ENCODE results near the gene VMAC. TPM values are rescaled to one million over a fixed set of nuclear protein-coding genes. Genes with fewer than 3 reads are reported as not detected.

VMAC gene
- total and polyA plus RNA-seq, 9 of the 15 experiments (the other 6 are each of a cell fraction or from before 2014, with no cell fraction given): 0.03 to 3.4 (median 1.1) TPM

- 20% methylated on average over 11 of the region's 11 CpGs for WGBS (ENCODE audit: insufficient coverage, low coverage, missing lambda C conversion rate)
- ChIA-PET CTCF (ENCODE audit: low intra/inter-chr PET ratio) (no interaction called here), POLR2A (interaction anchor here (0.6 to 1.2 kb wide), 3 partner anchors 11 to 44 kb away, joined by 3 to 4 read pairs (median 4); no protein-coding TSS in a partner anchor)
- TF ChIP-seq ARHGAP35 (IDR thresholded peaks at IDR 0.05; ENCODE audit: partially characterized antibody): no peak
- TF ChIP-seq FOXM1 (IDR thresholded peaks at IDR 0.05; ENCODE audit: low read depth): no peak
- no peak for TF ChIP-seq FOXM1 (CRISPR knock-in tag; IDR thresholded peaks at IDR 0.05; ENCODE audit: low read depth)
- TF ChIP-seq CBFA2T3 (IDR thresholded peaks at IDR 0.05): no peak
- TF ChIP-seq BRF2 (IDR thresholded peaks at IDR 0.05; ENCODE audit: borderline replicate concordance, insufficient read depth, insufficient read length): no peak
- no peak for TF ChIP-seq RBM15 (IDR thresholded peaks at IDR 0.05; ENCODE audit: insufficient read depth, low read length)
- TF ChIP-seq NFE2 (IDR thresholded peaks at IDR 0.05; ENCODE audit: low read depth): no peak
- no peak for TF ChIP-seq MLX (CRISPR knock-in tag; conservative IDR thresholded peaks at IDR 0.05)
- TF ChIP-seq NONO (IDR thresholded peaks at IDR 0.05; ENCODE audit: low read depth in 2 of 2, low read length in 1 of 2): no peak
- TF ChIP-seq BRD9 (IDR thresholded peaks at IDR 0.05; ENCODE audit: low read depth, partially characterized antibody): no peak
- no peaks in the 10 kb centered on the region for H3K9me1 ChIP-seq (ENCODE audit: control insufficient read depth, insufficient read depth, low read length)
- H3K9ac ChIP-seq (ENCODE audit: insufficient read depth in 1 of 2, low read depth in 2 of 2, low read length in 2 of 2): no peak overlapping the region
- no peak overlapping the region for H3K4me3 ChIP-seq
- H3K4me1 ChIP-seq (replicated peaks in 1 of 2; ENCODE audit: control insufficient read depth in 2 of 2, insufficient read depth in 2 of 2, low read length in 2 of 2): peaks cover 0 to 23% of the 10 kb centered on the region in 2 experiments; a peak in 2 of 5 replicates
- FAIRE-seq (no peak), DNase-seq (ENCODE audit: extremely low read depth in 1 of 4, low spot score in 3 of 4) (no peak), ATAC-seq (no peak)
- intact Hi-C loops (cut with micrococcal nuclease): no loop called here
- in situ Hi-C loops (cut with MboI): no loop called here
- peaks cover 2 to 23% of the 10 kb centered on the region in 2 experiments; a peak in 2 of 5 replicates for H3K27me3 ChIP-seq (ENCODE audit: control insufficient read depth in 2 of 2, insufficient read depth in 2 of 2, low read length in 2 of 2)
- H3K36me3 ChIP-seq (ENCODE audit: control insufficient read depth, insufficient read depth, low read length): no peaks in the 10 kb centered on the region
- no TSS peak for BruUV-seq (replicated peaks)
- no peaks in the 10 kb centered on the region for H3K9me3 ChIP-seq (replicated peaks; ENCODE audit: control insufficient read depth, insufficient read depth, low read depth, low read length)
- H3K79me2 ChIP-seq (ENCODE audit: control insufficient read depth, insufficient read depth, low read length): no peaks in the 10 kb centered on the region
- H3K4me2 ChIP-seq (ENCODE audit: insufficient read depth, low read length): no peak overlapping the region
- H2AFZ ChIP-seq (ENCODE audit: low read depth, low read length): no peak overlapping the region
- peaks cover 3% of the 10 kb centered on the region; the same call in 1 of the 2 replicates for H4K20me1 ChIP-seq (replicated peaks; ENCODE audit: control insufficient read depth, insufficient read depth, low read length)
- no peak overlapping the region for H3K27ac ChIP-seq (ENCODE audit: extremely low read depth, low read depth, low read length)
Observed at GRCh38 chr19:5865772-5866171, 38.9 kb upstream of the VMAC start.
